Endometrial microvascular endothelial cells (primary cell): ENCODE results near the gene ACOD1. TPM values are rescaled to one million over a fixed set of nuclear protein-coding genes. Genes with fewer than 3 reads are reported as not detected.

Source experiments
- in situ Hi-C: cut with HindIII; loops from 2 replicates; pipeline ENCODE4 v1.10.0; 2017; ENCODE audit warnings: low sequenced_read_pairs, low pct_unique_long_range_greater_than_20kb; ENCODE audit errors: inconsistent ontology term
- total RNA-seq: library from RNA; depleted of rRNA; stranded (reverse); fragments of >200 nt; gene quantifications from one replicate; pipeline ENCODE4 v1.2.3, GENCODE V29; 2015; ENCODE audit errors: inconsistent ontology term

The ACOD1 gene
- total RNA-seq, 1 donor from 2014 or later: not detected

GRCh38 chr13:76976929-76977328, 28.6 kb downstream of the ACOD1 start:
- in situ Hi-C loops: no loop called here

- in situ Hi-C loops: no loop called here
These were observed 31.9 kb downstream of the ACOD1 start for GRCh38 chr13:76980075-76980718.

GRCh38 chr13:76982061-76982460, 33.8 kb downstream of the ACOD1 start:
- in situ Hi-C loops: no loop called here

- in situ Hi-C loops: no loop called here
These were observed 35.4 kb downstream of the ACOD1 start for GRCh38 chr13:76983676-76984075.

- in situ Hi-C loops: no loop called here
These were observed 43.1 kb downstream of the ACOD1 start for GRCh38 chr13:76991432-76991795.

- in situ Hi-C loops: no loop called here
These were observed 43.7 kb downstream of the ACOD1 start, which contains the start of gene CLN5 for GRCh38 chr13:76991796-76992547. TSS of gene CLN5 (plus strand) at chr13:76992081. CDS start at chr13:76992099, 18 bp downstream.

GRCh38 chr13:76992548-76993001, 44.3 kb downstream of the ACOD1 start:
- in situ Hi-C loops: no loop called here

- in situ Hi-C loops: no loop called here
These were observed 44.7 kb downstream of the ACOD1 start for GRCh38 chr13:76993021-76993420.

- in situ Hi-C loops: no loop called here
These were observed 45.2 kb downstream of the ACOD1 start for GRCh38 chr13:76993473-76993872.

- in situ Hi-C loops: no loop called here
These were observed 46.0 kb downstream of the ACOD1 start for GRCh38 chr13:76994281-76994680.

GRCh38 chr13:77000475-77000874, 52.2 kb downstream of the ACOD1 start:
- in situ Hi-C loops: no loop called here

- in situ Hi-C loops: no loop called here
These were observed 53.2 kb downstream of the ACOD1 start for GRCh38 chr13:77001540-77001939.

GRCh38 chr13:77001963-77002587, 53.8 kb downstream of the ACOD1 start:
- in situ Hi-C loops: no loop called here

- in situ Hi-C loops: no loop called here
These were observed 54.4 kb downstream of the ACOD1 start for GRCh38 chr13:77002590-77003190.

Other genes starting within 250 kb of the ACOD1 start
- 205 TPM for gene KCTD12, start 62.1 kb upstream of the ACOD1 start, total RNA-seq
- 23.4 TPM for gene CLN5, start 43.6 kb downstream of the ACOD1 start, total RNA-seq
- 44.3 TPM for gene FBXL3, start 78.6 kb downstream of the ACOD1 start, total RNA-seq